Neural progenitor cell (in vitro differentiated cells): ENCODE data around the gene QRICH1. TPM values are rescaled to one million over a fixed set of nuclear protein-coding genes. Genes with fewer than 3 reads are reported as not detected.

Experiments
- DNase-seq: peaks from one replicate; pipeline ENCODE4 v3.0.0-alpha.2; 2016; ENCODE audit warnings: low spot score
- H2AFZ ChIP-seq: fragments of 200-600 bp; sonication (generic); replicated peaks from 2 replicates; pipeline ENCODE4 v1.6.1; 2016; ENCODE audit warnings: antibody characterized with exemption
- H3F3A ChIP-seq: fragments of 200-600 bp; sonication (generic); 2 replicates; pipeline ENCODE4 v1.6.1; 2016; ENCODE audit warnings: antibody characterized with exemption, low read depth
- H3K27ac ChIP-seq: fragments of 200-600 bp; sonication (generic); 2 replicates; pipeline ENCODE4 v1.5.1; 2016; ENCODE audit warnings: mild to moderate bottlenecking
- H3K27me3 ChIP-seq: fragments of 200-600 bp; sonication (generic); 2 replicates; pipeline ENCODE4 v1.6.1; 2016; ENCODE audit warnings: mild to moderate bottlenecking, moderate library complexity
- H3K36me3 ChIP-seq: fragments of 200-600 bp; sonication (generic); 2 replicates; pipeline ENCODE4 v1.5.1; 2016
- H3K4me1 ChIP-seq: fragments of 200-600 bp; sonication (generic); 2 replicates; pipeline ENCODE4 v1.6.1; 2016; ENCODE audit warnings: mixed run types
- H3K4me2 ChIP-seq: fragments of 200-600 bp; sonication (generic); 2 replicates; pipeline ENCODE4 v1.6.1; 2016
- H3K4me3 ChIP-seq: fragments of 200-600 bp; sonication (generic); 2 replicates; pipeline ENCODE4 v1.5.1; 2016
- H3K79me2 ChIP-seq: fragments of 200-600 bp; sonication (generic); 2 replicates; pipeline ENCODE4 v1.6.1; 2016; ENCODE audit warnings: low read depth
- H3K9ac ChIP-seq: fragments of 200-600 bp; sonication (generic); 2 replicates; pipeline ENCODE4 v1.6.1; 2016
- H3K9me3 ChIP-seq: fragments of 200-600 bp; sonication (generic); 2 replicates; pipeline ENCODE4 v1.5.1; 2016; ENCODE audit warnings: low read depth
- H4K20me1 ChIP-seq: fragments of 200-600 bp; sonication (generic); 2 replicates; pipeline ENCODE4 v1.6.1; 2016; ENCODE audit warnings: low read depth
- H3K27ac Mint-ChIP-seq: 3 replicates; pipeline ENCODE4 v1.8.0; 2021; ENCODE audit warnings: mixed read lengths
- H3K27me3 Mint-ChIP-seq: 2 replicates; pipeline ENCODE4 v1.8.0; 2022; ENCODE audit warnings: low read depth, mild to moderate bottlenecking, inconsistent platforms, moderate library complexity, mixed read lengths; ENCODE audit not compliant: insufficient read depth
- H3K36me3 Mint-ChIP-seq: 3 replicates; pipeline ENCODE4 v1.8.0; 2021; ENCODE audit warnings: mixed read lengths
- H3K4me1 Mint-ChIP-seq: 3 replicates; pipeline ENCODE4 v1.8.0; 2021; ENCODE audit warnings: mixed read lengths
- H3K4me3 Mint-ChIP-seq: 3 replicates; pipeline ENCODE4 v1.8.0; 2021; ENCODE audit warnings: mild to moderate bottlenecking, moderate library complexity, mixed read lengths
- H3K9me3 Mint-ChIP-seq: 3 replicates; pipeline ENCODE4 v1.8.0; 2020; ENCODE audit warnings: mixed read lengths
- EZH2 ChIP-seq: fragments of 200-600 bp; sonication (generic); IDR thresholded peaks from 2 replicates; pipeline ENCODE4 v1.6.1; 2017; ENCODE audit warnings: antibody characterized with exemption, mild to moderate bottlenecking, moderate library complexity
- EZH2phosphoT487 ChIP-seq: fragments of 200-600 bp; sonication (generic); IDR thresholded peaks from 2 replicates; pipeline ENCODE4 v1.6.1; 2017; ENCODE audit warnings: antibody characterized with exemption
- total RNA-seq: library from RNA; depleted of rRNA; stranded (reverse); fragments of >200 nt; gene quantifications from 2 replicates; pipeline ENCODE4 v1.2.3, GENCODE V29; 2015; ENCODE audit warnings: low replicate concordance
- TF ChIP-seq, protein P1 (sequence below): fragments of 200-600 bp; sonication (generic); IDR thresholded peaks from 2 replicates; pipeline ENCODE4 v1.5.1; 2017; ENCODE audit warnings: antibody characterized with exemption, mild to moderate bottlenecking

The QRICH1 gene
- total RNA-seq, 1 donor from 2014 or later: 167 TPM

DNA sequence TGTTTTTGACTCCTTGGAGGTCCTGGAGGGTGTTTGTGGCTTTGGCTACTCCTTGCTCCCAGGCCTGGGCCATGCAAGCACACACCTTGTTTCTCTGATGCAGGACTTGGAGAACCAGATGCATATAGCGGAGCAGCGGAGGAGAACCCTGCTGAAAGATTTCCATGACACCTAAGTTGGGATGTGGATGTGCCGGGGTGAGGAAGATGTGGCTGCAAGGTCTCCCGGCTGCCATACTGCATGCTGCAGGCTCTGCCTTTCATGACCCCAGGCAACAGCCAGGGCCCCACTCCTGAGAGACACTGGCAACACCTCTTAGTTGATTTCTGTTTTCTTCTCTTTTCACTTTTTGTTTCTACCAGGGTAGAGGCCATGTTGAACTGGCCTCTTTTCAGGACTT is 110.8 kb downstream of the QRICH1 start:
- no peak overlapping the region for H3K27ac Mint-ChIP-seq
- no peaks in the 10 kb centered on the region for H3K4me1 ChIP-seq
- no peaks in the 10 kb centered on the region for H3K36me3 ChIP-seq

DNA sequence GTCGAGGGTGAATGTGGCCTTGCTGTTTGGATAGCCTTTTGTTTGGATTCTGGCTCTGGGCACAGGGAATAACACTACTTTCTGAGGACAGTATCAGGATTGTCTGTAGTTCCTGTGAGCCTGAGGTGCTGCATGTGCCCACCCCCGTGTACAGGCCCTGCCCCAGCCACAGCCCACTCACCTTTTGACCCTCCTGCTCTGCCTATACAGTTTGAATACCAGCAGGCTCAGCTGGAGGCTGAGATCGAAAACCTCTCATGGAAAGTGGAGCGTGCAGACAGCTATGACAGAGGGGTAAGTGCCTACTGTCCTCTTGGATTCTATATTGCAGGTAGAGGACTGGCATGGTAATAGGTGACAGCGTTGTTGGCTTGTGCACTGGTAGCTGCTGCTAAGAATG is 111.2 kb downstream of the QRICH1 start:
- Mint-ChIP-seq H3K27ac (peak overlapping the region; percentile 26), H3K27me3 (peaks cover 9% of the 10 kb centered on the region), H3K4me3 (no peak overlapping the region), H3K4me1 (no peaks in the 10 kb centered on the region), H3K36me3 (peaks cover 18% of the 10 kb centered on the region), H3K9me3 (no peaks in the 10 kb centered on the region)
- H3K27me3 ChIP-seq: no peaks in the 10 kb centered on the region
- peaks cover 2% of the 10 kb centered on the region for H3F3A ChIP-seq
- peaks cover 3% of the 10 kb centered on the region for H4K20me1 ChIP-seq
- no peaks in the 10 kb centered on the region for H3K79me2 ChIP-seq
- H3K9me3 ChIP-seq: no peaks in the 10 kb centered on the region
- no peaks in the 10 kb centered on the region for H3K36me3 ChIP-seq
- TF ChIP-seq EZH2: no peak
- TF ChIP-seq EZH2phosphoT487: no peak
- TF ChIP-seq, protein P1, sequence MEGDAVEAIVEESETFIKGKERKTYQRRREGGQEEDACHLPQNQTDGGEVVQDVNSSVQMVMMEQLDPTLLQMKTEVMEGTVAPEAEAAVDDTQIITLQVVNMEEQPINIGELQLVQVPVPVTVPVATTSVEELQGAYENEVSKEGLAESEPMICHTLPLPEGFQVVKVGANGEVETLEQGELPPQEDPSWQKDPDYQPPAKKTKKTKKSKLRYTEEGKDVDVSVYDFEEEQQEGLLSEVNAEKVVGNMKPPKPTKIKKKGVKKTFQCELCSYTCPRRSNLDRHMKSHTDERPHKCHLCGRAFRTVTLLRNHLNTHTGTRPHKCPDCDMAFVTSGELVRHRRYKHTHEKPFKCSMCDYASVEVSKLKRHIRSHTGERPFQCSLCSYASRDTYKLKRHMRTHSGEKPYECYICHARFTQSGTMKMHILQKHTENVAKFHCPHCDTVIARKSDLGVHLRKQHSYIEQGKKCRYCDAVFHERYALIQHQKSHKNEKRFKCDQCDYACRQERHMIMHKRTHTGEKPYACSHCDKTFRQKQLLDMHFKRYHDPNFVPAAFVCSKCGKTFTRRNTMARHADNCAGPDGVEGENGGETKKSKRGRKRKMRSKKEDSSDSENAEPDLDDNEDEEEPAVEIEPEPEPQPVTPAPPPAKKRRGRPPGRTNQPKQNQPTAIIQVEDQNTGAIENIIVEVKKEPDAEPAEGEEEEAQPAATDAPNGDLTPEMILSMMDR: no peak
- no peak overlapping the region for H3K27ac ChIP-seq
- H3K4me3 ChIP-seq: no peak overlapping the region
- H3K4me1 ChIP-seq: no peaks in the 10 kb centered on the region
- no peak overlapping the region for H2AFZ ChIP-seq
- no peak for DNase-seq
- H3K9ac ChIP-seq: no peak overlapping the region
- H3K4me2 ChIP-seq: no peak overlapping the region

More for the DNA sequence above, 110.8 kb downstream of the QRICH1 start:
- Mint-ChIP-seq H3K27me3 (peaks cover 9% of the 10 kb centered on the region), H3K4me1 (peaks cover 3% of the 10 kb centered on the region), H3K4me3 (no peak overlapping the region), H3K9me3 (no peaks in the 10 kb centered on the region), H3K36me3 (peaks cover 18% of the 10 kb centered on the region)
- no peak for TF ChIP-seq EZH2phosphoT487
- no peak for TF ChIP-seq EZH2
- TF ChIP-seq, protein P1: no peak
- no peaks in the 10 kb centered on the region for H3K9me3 ChIP-seq
- peaks cover 3% of the 10 kb centered on the region for H4K20me1 ChIP-seq
- H3K9ac ChIP-seq: no peak overlapping the region
- H3K27ac ChIP-seq: no peak overlapping the region
- no peak overlapping the region for H2AFZ ChIP-seq
- H3K4me3 ChIP-seq: no peak overlapping the region
- DNase-seq: no peak
- no peak overlapping the region for H3K4me2 ChIP-seq
- peaks cover 6% of the 10 kb centered on the region for H3F3A ChIP-seq
- H3K27me3 ChIP-seq: no peaks in the 10 kb centered on the region
- H3K79me2 ChIP-seq: peaks cover 1% of the 10 kb centered on the region

DNA sequence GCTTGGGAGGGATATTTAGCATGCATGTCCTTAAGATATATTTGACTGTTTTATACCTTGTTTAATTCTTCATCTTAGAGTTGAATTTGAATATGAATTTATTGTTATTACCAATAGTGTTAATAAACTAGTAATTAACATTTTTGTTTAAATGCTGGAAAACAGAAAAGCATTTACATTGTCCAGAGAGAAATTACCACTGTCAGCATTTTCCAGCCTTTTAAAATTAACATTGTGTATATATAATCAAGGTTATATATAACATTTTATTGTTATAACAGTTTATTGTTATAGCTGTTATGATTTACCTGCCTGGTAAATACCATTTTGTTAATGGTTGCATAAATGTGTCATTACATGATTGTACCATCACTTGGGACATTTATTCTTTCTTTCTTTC is 111.9 kb downstream of the QRICH1 start:
- Mint-ChIP-seq H3K9me3 (no peaks in the 10 kb centered on the region), H3K4me3 (no peak overlapping the region), H3K36me3 (peaks cover 18% of the 10 kb centered on the region), H3K4me1 (no peaks in the 10 kb centered on the region), H3K27ac (no peak overlapping the region), H3K27me3 (peaks cover 9% of the 10 kb centered on the region)
- Histone ChIP-seq H3F3A (no peaks in the 10 kb centered on the region), H3K27ac (no peak overlapping the region), H3K9ac (no peak overlapping the region), H3K9me3 (no peaks in the 10 kb centered on the region), H3K79me2 (no peaks in the 10 kb centered on the region), H3K36me3 (no peaks in the 10 kb centered on the region), H2AFZ (no peak overlapping the region), H3K4me3 (no peak overlapping the region), H3K4me1 (no peaks in the 10 kb centered on the region), H3K27me3 (no peaks in the 10 kb centered on the region), H4K20me1 (peaks cover 3% of the 10 kb centered on the region), H3K4me2 (no peak overlapping the region)
- no peak for DNase-seq
- TF ChIP-seq EZH2phosphoT487 (no peak), EZH2 (no peak)
- TF ChIP-seq, protein P1: no peak
